Measurements from ENCODE around the gene WDR27.
A peak's percentile ranks its signal among the peaks of the same experiment; 100 is the strongest.

WDR27 gene

GRCh38 chr6:169591616-169592015, 110.2 kb downstream of the WDR27 start:
- no peak for ATAC-seq

GRCh38 chr6:169590376-169590939, 111.4 kb downstream of the WDR27 start:
- ATAC-seq, result no peak

- ATAC-seq, result peak; percentile 84 to 97
Measured at GRCh38 chr6:169589699-169590257, 112.1 kb downstream of the WDR27 start.

GRCh38 chr6:169589293-169589692, 112.5 kb downstream of the WDR27 start:
- ATAC-seq, result peak; percentile 13 to 37

- no peak for ATAC-seq
Measured at GRCh38 chr6:169587975-169588374, 113.9 kb downstream of the WDR27 start.

GRCh38 chr6:169583886-169584541, 117.8 kb downstream of the WDR27 start:
- peak in 1 of 2 donors; percentile 27 for ATAC-seq

- no peak for ATAC-seq
Measured at GRCh38 chr6:169579407-169580111, 122.3 kb downstream of the WDR27 start.

- ATAC-seq, result no peak
Measured at GRCh38 chr6:169577974-169578373, 123.9 kb downstream of the WDR27 start.

- ATAC-seq, result no peak
Measured at GRCh38 chr6:169577236-169577635, 124.6 kb downstream of the WDR27 start.

- ATAC-seq, result no peak
Measured at GRCh38 chr6:169575821-169576220, 126.0 kb downstream of the WDR27 start.

- ATAC-seq, result no peak
Measured at GRCh38 chr6:169575365-169575764, 126.5 kb downstream of the WDR27 start.

- no peak for ATAC-seq
Measured at GRCh38 chr6:169574420-169574819, 127.4 kb downstream of the WDR27 start.

GRCh38 chr6:169573883-169574282, 127.9 kb downstream of the WDR27 start:
- ATAC-seq, result no peak

- ATAC-seq, result no peak
Measured at GRCh38 chr6:169571123-169571962, 130.5 kb downstream of the WDR27 start.

GRCh38 chr6:169568314-169569087, 133.3 kb downstream of the WDR27 start:
- ATAC-seq, result no peak

- no peak for ATAC-seq
Measured at GRCh38 chr6:169567819-169568218, 134.0 kb downstream of the WDR27 start.

- ATAC-seq, result no peak
Measured at GRCh38 chr6:169566961-169567750, 134.7 kb downstream of the WDR27 start.

- no peak for ATAC-seq
Measured at GRCh38 chr6:169566319-169566718, 135.5 kb downstream of the WDR27 start.

GRCh38 chr6:169564453-169565240, 137.2 kb downstream of the WDR27 start:
- ATAC-seq, result no peak

GRCh38 chr6:169561665-169562064, 140.2 kb downstream of the WDR27 start:
- ATAC-seq, result no peak

Measured in activated CD4-positive, CD25-positive, alpha-beta regulatory T cell treated with anti-CD3 and anti-CD28 coated beads, Interleukin-2, amount 50 U/mL, for 24 hours (primary cell).